GM23248 (cell line): ENCODE data around the gene PRLR. TPM values are rescaled to one million over a fixed set of nuclear protein-coding genes. Genes with fewer than 3 reads are reported as not detected.

Experiments used
- DNase-seq: peaks from one replicate; pipeline ENCODE4 v3.0.0-alpha.2; 2015
- H2AFZ ChIP-seq: fragments of 200-600 bp; sonication (generic); 2 replicates; pipeline ENCODE4 v1.6.1; 2016; ENCODE audit warnings: antibody characterized with exemption
- H3F3A ChIP-seq: fragments of 200-600 bp; sonication (generic); 2 replicates; pipeline ENCODE4 v1.6.1; 2016; ENCODE audit warnings: mild to moderate bottlenecking, antibody characterized with exemption, mixed run types; ENCODE audit not compliant: insufficient read depth
- H3K27ac ChIP-seq: fragments of 200-600 bp; sonication (generic); 2 replicates; pipeline ENCODE4 v1.5.1; 2016; ENCODE audit warnings: mild to moderate bottlenecking
- H3K27me3 ChIP-seq: fragments of 200-600 bp; sonication (generic); replicated peaks from 2 replicates; pipeline ENCODE4 v1.6.1; 2016; ENCODE audit warnings: mild to moderate bottlenecking; ENCODE audit not compliant: insufficient read depth
- H3K36me3 ChIP-seq: fragments of 200-600 bp; sonication (generic); 2 replicates; pipeline ENCODE4 v1.6.1; 2016; ENCODE audit warnings: low read depth, mild to moderate bottlenecking
- H3K4me1 ChIP-seq: fragments of 200-600 bp; sonication (generic); 2 replicates; pipeline ENCODE4 v1.6.1; 2016; ENCODE audit warnings: mild to moderate bottlenecking; ENCODE audit not compliant: insufficient read depth
- H3K4me2 ChIP-seq: fragments of 200-600 bp; sonication (generic); one replicate; pipeline ENCODE4 v1.6.1; 2016; ENCODE audit warnings: mild to moderate bottlenecking; ENCODE audit not compliant: unreplicated experiment
- H3K4me3 ChIP-seq: fragments of 200-600 bp; sonication (generic); 2 replicates; pipeline ENCODE4 v1.5.1; 2016; ENCODE audit warnings: mild to moderate bottlenecking
- H3K79me2 ChIP-seq: fragments of 200-600 bp; sonication (generic); 2 replicates; pipeline ENCODE4 v1.6.1; 2016; ENCODE audit warnings: mild to moderate bottlenecking; ENCODE audit not compliant: insufficient read depth
- H3K9ac ChIP-seq: fragments of 200-600 bp; sonication (generic); 2 replicates; pipeline ENCODE4 v1.6.1; 2016; ENCODE audit warnings: mild to moderate bottlenecking
- H3K9me2 ChIP-seq: fragments of 200-600 bp; sonication (generic); 2 replicates; pipeline ENCODE4 v1.6.1; 2016; ENCODE audit warnings: mixed run types, mild to moderate bottlenecking, moderate library complexity; ENCODE audit not compliant: insufficient read depth
- H3K9me3 ChIP-seq: fragments of 200-600 bp; sonication (generic); one replicate; pipeline ENCODE4 v1.6.1; 2017; ENCODE audit warnings: low read depth
- H4K20me1 ChIP-seq: fragments of 200-600 bp; sonication (generic); 2 replicates; pipeline ENCODE4 v1.6.0; 2016; ENCODE audit not compliant: insufficient read depth
- EZH2 ChIP-seq: fragments of 200-600 bp; sonication (generic); IDR thresholded peaks from 2 replicates; pipeline ENCODE4 v1.6.1; 2018; ENCODE audit warnings: antibody characterized with exemption, mild to moderate bottlenecking; ENCODE audit not compliant: insufficient read depth, poor library complexity, severe bottlenecking
- EZH2phosphoT487 ChIP-seq: fragments of 200-600 bp; sonication (generic); IDR thresholded peaks from 2 replicates; pipeline ENCODE4 v1.6.1; 2018; ENCODE audit warnings: antibody characterized with exemption, moderate library complexity, mild to moderate bottlenecking, low read depth; ENCODE audit not compliant: insufficient read depth
- WGBS, 2 experiments: methylation state at CpG; one replicate each; pipeline ENCODE4 v1.1.6; 2015 to 2017; ENCODE audit warnings: low lambda C conversion rate in 2 of 2, low coverage in 1 of 2; ENCODE audit errors: missing lambda C conversion rate in 2 of 2; 5-methylcytosine and 5-hydroxymethylcytosine counted together
- in situ Hi-C: fragments of 300-500 bp; cut with MboI; formaldehyde crosslinking; loops from 2 replicates; pipeline ENCODE4 v1.15.0; 2020
- polyA plus RNA-seq: library from polyadenylated mRNA; unstranded; fragments of >200 nt; fragmentation: Nextera tagmentation; extraction: Ambion mirVana; gene quantifications from 2 replicates; pipeline ENCODE4 v1.2.1, GENCODE V29; 2016
- total RNA-seq: library from RNA; depleted of rRNA; stranded (reverse); fragments of >200 nt; shearing (Covaris generic); gene quantifications from 2 replicates; pipeline ENCODE4 v1.2.3, GENCODE V29; 2014

PRLR gene
- total and polyA plus RNA-seq, 2 experiments from 2014 or later = 0.80 to 5.8 TPM

DNA sequence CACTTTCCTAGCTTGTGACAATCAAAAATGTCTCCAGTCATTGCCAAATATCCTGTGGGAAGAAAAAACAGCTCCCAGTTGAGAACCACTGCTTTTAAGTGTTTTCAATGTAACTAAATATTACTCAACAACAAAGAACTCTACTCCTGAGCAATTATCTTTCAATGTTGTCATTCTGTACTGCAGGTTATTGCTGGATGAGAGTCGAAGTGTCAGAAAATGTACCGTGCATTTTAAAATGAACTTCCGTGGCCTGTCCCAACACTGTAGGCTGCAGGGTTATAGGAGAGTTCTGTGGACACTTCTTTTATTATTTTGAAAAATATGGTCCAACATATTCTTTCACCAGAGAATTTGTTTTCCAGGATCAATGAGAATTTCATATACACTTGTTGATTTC is 147.8 kb downstream of the PRLR start:
- Histone ChIP-seq H3K9me3 (no peaks in the 10 kb centered on the region), H3K9me2 (no peaks in the 10 kb centered on the region), H3K27me3 (no peaks in the 10 kb centered on the region), H3K4me3 (no peak overlapping the region), H3K4me1 (peaks cover 3% of the 10 kb centered on the region), H3F3A (no peaks in the 10 kb centered on the region), H3K4me2 (no peak overlapping the region), H3K36me3 (no peaks in the 10 kb centered on the region), H3K9ac (no peak overlapping the region), H2AFZ (no peak overlapping the region), H3K27ac (no peak overlapping the region), H3K79me2 (no peaks in the 10 kb centered on the region), H4K20me1 (no peaks in the 10 kb centered on the region)
- DNase-seq = no peak
- TF ChIP-seq EZH2phosphoT487 = no peak
- no peak for TF ChIP-seq EZH2
- in situ Hi-C loops = loop anchor here (25.0 kb wide), 2 partner anchors 355 to 555 kb away; no protein-coding TSS in a partner anchor
- 93 to 99% methylated on average over 3 of the region's 3 CpGs for WGBS, 2 experiments

- no peak overlapping the region for H2AFZ ChIP-seq
- H3K27ac ChIP-seq = no peak overlapping the region
- 72 to 77% methylated on average over 6 of the region's 6 CpGs for WGBS, 2 experiments
- no peak overlapping the region for H3K4me2 ChIP-seq
- no peak for DNase-seq
- no peaks in the 10 kb centered on the region for H3K79me2 ChIP-seq
- H3K9me3 ChIP-seq = no peaks in the 10 kb centered on the region
- no peaks in the 10 kb centered on the region for H3K4me1 ChIP-seq
- H4K20me1 ChIP-seq = no peaks in the 10 kb centered on the region
- H3K9ac ChIP-seq = no peak overlapping the region
- H3F3A ChIP-seq = no peaks in the 10 kb centered on the region
- in situ Hi-C loops = loop anchor here (25.0 kb wide), 2 partner anchors 356 to 556 kb away; no protein-coding TSS in a partner anchor
- H3K4me3 ChIP-seq = no peak overlapping the region
- no peaks in the 10 kb centered on the region for H3K9me2 ChIP-seq
- TF ChIP-seq EZH2phosphoT487 = no peak
- TF ChIP-seq EZH2 = no peak
- H3K27me3 ChIP-seq = no peaks in the 10 kb centered on the region
- H3K36me3 ChIP-seq = no peaks in the 10 kb centered on the region
Measured at GRCh38 chr5:35081134-35081533, 149.2 kb downstream of the PRLR start.

- Histone ChIP-seq H3K9ac (no peak overlapping the region), H3K79me2 (no peaks in the 10 kb centered on the region), H3K4me2 (no peak overlapping the region), H3K9me3 (no peaks in the 10 kb centered on the region), H4K20me1 (no peaks in the 10 kb centered on the region), H3K4me3 (no peak overlapping the region), H3F3A (no peaks in the 10 kb centered on the region), H2AFZ (no peak overlapping the region), H3K27ac (no peak overlapping the region), H3K4me1 (no peaks in the 10 kb centered on the region), H3K27me3 (no peaks in the 10 kb centered on the region), H3K9me2 (no peaks in the 10 kb centered on the region), H3K36me3 (no peaks in the 10 kb centered on the region)
- DNase-seq = no peak
- in situ Hi-C loops = no loop called here
- TF ChIP-seq EZH2 = no peak
- 64 to 74% methylated on average over 4 of the region's 4 CpGs for WGBS, 2 experiments
Measured at GRCh38 chr5:35073160-35073559, 157.1 kb downstream of the PRLR start.

GRCh38 chr5:35069188-35069587 is 161.1 kb downstream of the PRLR start:
- Histone ChIP-seq H3K4me1 (no peaks in the 10 kb centered on the region), H3K27ac (no peak overlapping the region), H3K4me2 (no peak overlapping the region), H3F3A (no peaks in the 10 kb centered on the region), H3K9ac (no peak overlapping the region), H2AFZ (no peak overlapping the region), H3K36me3 (no peaks in the 10 kb centered on the region), H3K9me2 (no peaks in the 10 kb centered on the region), H3K27me3 (no peaks in the 10 kb centered on the region), H3K79me2 (no peaks in the 10 kb centered on the region), H4K20me1 (no peaks in the 10 kb centered on the region), H3K4me3 (no peak overlapping the region), H3K9me3 (no peaks in the 10 kb centered on the region)
- in situ Hi-C loops = no loop called here
- 100% methylated on average over 1 of the region's 1 CpG for WGBS, 2 experiments
- TF ChIP-seq EZH2phosphoT487 (no peak), EZH2 (no peak)
- DNase-seq = no peak

DNA sequence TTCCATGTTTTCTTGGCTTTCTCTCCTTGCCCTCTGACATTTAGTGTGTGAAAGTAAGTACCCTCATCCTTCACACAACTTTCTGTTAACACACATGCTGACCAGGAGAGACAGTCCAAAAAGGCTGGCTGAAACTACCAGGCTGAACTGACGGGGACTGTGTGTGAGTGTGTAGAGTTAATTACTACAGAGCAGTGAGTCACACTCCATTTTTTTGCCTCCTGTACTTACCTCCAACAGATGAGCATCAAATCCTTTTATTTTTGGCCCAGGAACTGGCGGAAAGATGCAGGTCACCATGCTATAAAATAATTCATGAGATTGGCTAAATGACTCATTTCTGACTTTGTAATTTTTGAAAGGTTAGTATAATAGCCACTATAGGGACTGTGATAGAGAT is 162.3 kb downstream of the PRLR start:
- TF ChIP-seq EZH2phosphoT487 (no peak), EZH2 (no peak)
- Histone ChIP-seq H3K79me2 (no peaks in the 10 kb centered on the region), H3K9me2 (no peaks in the 10 kb centered on the region), H3K27me3 (no peaks in the 10 kb centered on the region), H3K36me3 (no peaks in the 10 kb centered on the region), H3K4me1 (peaks cover 9% of the 10 kb centered on the region), H3K9me3 (no peaks in the 10 kb centered on the region), H3K27ac (no peak overlapping the region), H3F3A (no peaks in the 10 kb centered on the region), H2AFZ (no peak overlapping the region), H3K4me3 (no peak overlapping the region), H3K9ac (no peak overlapping the region), H3K4me2 (no peak overlapping the region), H4K20me1 (no peaks in the 10 kb centered on the region)
- peak; percentile 39 for DNase-seq
- 65 to 75% methylated on average over 2 of the region's 2 CpGs for WGBS, 2 experiments
- in situ Hi-C loops = no loop called here
